Vagina (tissue), 2 donors: ENCODE results near the gene MEGF10. TPM values are rescaled to one million over a fixed set of nuclear protein-coding genes. Genes with fewer than 3 reads are reported as not detected.

ENCODE experiments used
- DNase-seq, 2 donors: peaks; one replicate each; pipeline ENCODE4 v3.0.0-alpha.2; 2017; ENCODE audit errors: extremely low spot score in 2 of 2
- H3K27ac ChIP-seq: fragments of 200-600 bp; sonication (generic); one replicate; pipeline ENCODE4 v1.5.1; 2019
- H3K27me3 ChIP-seq: fragments of 200-600 bp; sonication (generic); one replicate; pipeline ENCODE4 v1.5.1; 2019
- H3K36me3 ChIP-seq, 2 donors: fragments of 200-600 bp; sonication (generic); one replicate each; pipeline ENCODE4 v1.5.1; 2017 to 2019
- H3K4me1 ChIP-seq: fragments of 200-600 bp; sonication (generic); one replicate; pipeline ENCODE4 v1.5.1; 2019
- H3K4me3 ChIP-seq, 2 donors: fragments of 200-600 bp; sonication (generic); 1 replicate in 1 of 2; 2 replicates in 1 of 2; pipeline ENCODE4 v1.5.1; 2016 to 2019
- H3K9me3 ChIP-seq: fragments of 200-600 bp; sonication (generic); one replicate; pipeline ENCODE4 v1.5.1; 2019
- CTCF ChIP-seq, 3 experiments: fragments of 450-650 bp in 2 of 3; fragments of 200-600 bp in 1 of 3; sonication (generic) in 1 of 3; IDR thresholded peaks; one replicate each; pipeline ENCODE4 v1.5.1; 2017 to 2019; ENCODE audit warnings: antibody characterized with exemption in 3 of 3, mild to moderate bottlenecking in 2 of 3, moderate library complexity in 2 of 3
- POLR2A ChIP-seq, 2 donors: fragments of 450-650 bp; IDR thresholded peaks; one replicate each; pipeline ENCODE4 v1.6.1; 2017; ENCODE audit warnings: antibody characterized with exemption in 2 of 2, mild to moderate bottlenecking in 2 of 2, moderate library complexity in 2 of 2
- POLR2AphosphoS5 ChIP-seq, 2 donors: sonication (generic); formaldehyde crosslinking; IDR thresholded peaks; one replicate each; pipeline ENCODE4 v1.9.0; 2017; ENCODE audit warnings: antibody characterized with exemption in 2 of 2, mild to moderate bottlenecking in 2 of 2, low read depth in 1 of 2; ENCODE audit not compliant: insufficient read depth in 1 of 2
- intact Hi-C: fragments of 100-400 bp; cut with DNase I; formaldehyde crosslinking; loops from one replicate; pipeline ENCODE4 v1.15.1; 2023
- total RNA-seq: library from RNA; depleted of rRNA; stranded (reverse); fragments of >200 nt; gene quantifications from one replicate; pipeline ENCODE4 v1.2.3, GENCODE V29; 2016

The MEGF10 gene
- total RNA-seq, 1 donor from 2014 or later: 0.74 TPM

GRCh38 chr5:127417528-127417927 is 126.9 kb downstream of the MEGF10 start:
- H3K9me3 ChIP-seq: no peaks in the 10 kb centered on the region
- H3K36me3 ChIP-seq: no peaks in the 10 kb centered on the region
- H3K27ac ChIP-seq: no peak overlapping the region
- no peak overlapping the region for H3K4me3 ChIP-seq
- no peaks in the 10 kb centered on the region for H3K27me3 ChIP-seq
- H3K4me1 ChIP-seq: no peaks in the 10 kb centered on the region
- TF ChIP-seq CTCF (IDR thresholded peaks at IDR 0.05) (no peak), POLR2A (IDR thresholded peaks at IDR 0.05) (no peak), POLR2AphosphoS5 (IDR thresholded peaks at IDR 0.05; ENCODE audit: insufficient read depth in 1 of 2, low read depth in 1 of 2) (no peak)
- DNase-seq: no peak
- intact Hi-C loops: no loop called here

GRCh38 chr5:127418367-127418766 is 127.8 kb downstream of the MEGF10 start:
- Histone ChIP-seq H3K4me3 (no peak overlapping the region), H3K27me3 (no peaks in the 10 kb centered on the region), H3K9me3 (no peaks in the 10 kb centered on the region), H3K4me1 (no peaks in the 10 kb centered on the region), H3K27ac (no peak overlapping the region), H3K36me3 (no peaks in the 10 kb centered on the region)
- no peak for DNase-seq
- TF ChIP-seq CTCF (IDR thresholded peaks at IDR 0.05) (no peak), POLR2A (IDR thresholded peaks at IDR 0.05) (no peak), POLR2AphosphoS5 (IDR thresholded peaks at IDR 0.05; ENCODE audit: insufficient read depth in 1 of 2, low read depth in 1 of 2) (no peak)
- intact Hi-C loops: no loop called here

- Histone ChIP-seq H3K36me3 (no peaks in the 10 kb centered on the region), H3K9me3 (no peaks in the 10 kb centered on the region), H3K4me1 (no peaks in the 10 kb centered on the region), H3K27ac (no peak overlapping the region), H3K4me3 (no peak overlapping the region), H3K27me3 (no peaks in the 10 kb centered on the region)
- TF ChIP-seq POLR2A (IDR thresholded peaks at IDR 0.05) (no peak), CTCF (IDR thresholded peaks at IDR 0.05) (no peak), POLR2AphosphoS5 (IDR thresholded peaks at IDR 0.05; ENCODE audit: insufficient read depth in 1 of 2, low read depth in 1 of 2) (no peak)
- intact Hi-C loops: no loop called here
- DNase-seq: no peak
Observed at GRCh38 chr5:127418974-127419682, 128.5 kb downstream of the MEGF10 start.

GRCh38 chr5:127419683-127420257 is 129.2 kb downstream of the MEGF10 start:
- no peaks in the 10 kb centered on the region for H3K4me1 ChIP-seq
- intact Hi-C loops: no loop called here
- H3K4me3 ChIP-seq: no peak overlapping the region
- H3K36me3 ChIP-seq: no peaks in the 10 kb centered on the region
- DNase-seq: no peak
- H3K9me3 ChIP-seq: no peaks in the 10 kb centered on the region
- H3K27ac ChIP-seq: no peak overlapping the region
- no peaks in the 10 kb centered on the region for H3K27me3 ChIP-seq
- TF ChIP-seq POLR2AphosphoS5 (IDR thresholded peaks at IDR 0.05; ENCODE audit: insufficient read depth in 1 of 2, low read depth in 1 of 2) (no peak), POLR2A (IDR thresholded peaks at IDR 0.05) (no peak), CTCF (IDR thresholded peaks at IDR 0.05) (no peak)

- Histone ChIP-seq H3K27ac (no peak overlapping the region), H3K36me3 (no peaks in the 10 kb centered on the region), H3K27me3 (no peaks in the 10 kb centered on the region), H3K9me3 (no peaks in the 10 kb centered on the region), H3K4me3 (no peak overlapping the region), H3K4me1 (no peaks in the 10 kb centered on the region)
- DNase-seq: no peak
- TF ChIP-seq CTCF (IDR thresholded peaks at IDR 0.05) (no peak), POLR2A (IDR thresholded peaks at IDR 0.05) (no peak), POLR2AphosphoS5 (IDR thresholded peaks at IDR 0.05; ENCODE audit: insufficient read depth in 1 of 2, low read depth in 1 of 2) (no peak)
- intact Hi-C loops: no loop called here
Observed at GRCh38 chr5:127420758-127421157, 130.2 kb downstream of the MEGF10 start.
